ENCODE results near the gene ATP8A1. TPM values are rescaled to one million over a fixed set of nuclear protein-coding genes. Genes with fewer than 3 reads are reported as not detected.

ATP8A1 gene
- total RNA-seq, 1 donor from 2014 or later: 12.5 TPM

DNA sequence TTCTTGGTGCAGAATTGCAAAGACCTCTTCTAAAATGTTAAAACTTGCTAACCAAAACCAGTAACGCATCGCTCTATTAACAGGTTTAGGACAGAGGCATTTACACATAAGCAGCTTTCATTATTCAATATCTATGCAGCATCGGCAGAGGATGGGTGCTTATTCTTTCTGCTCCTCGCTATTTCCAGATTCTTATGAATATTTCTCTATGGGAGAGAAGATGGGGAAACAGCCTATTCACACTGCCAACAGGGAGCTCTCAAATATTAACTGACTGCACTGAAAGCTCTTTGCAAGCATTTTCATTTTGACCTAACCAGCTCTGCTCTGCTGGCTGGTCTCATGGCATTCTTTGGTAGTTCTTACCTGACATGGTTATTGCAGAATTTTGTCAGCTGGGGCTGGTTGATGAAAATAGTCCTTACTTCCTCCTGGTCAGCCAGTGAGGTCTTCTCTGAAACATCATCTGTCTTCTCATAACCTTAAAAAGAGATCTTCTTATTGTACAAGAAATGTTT is 30.2 kb downstream of the ATP8A1 start:
- DNase-seq (ENCODE audit: low spot score): no peak

- DNase-seq (ENCODE audit: low spot score): no peak
Observed at GRCh38 chr4:42625329-42625728, 31.6 kb downstream of the ATP8A1 start.

- no peak for DNase-seq (ENCODE audit: low spot score)
Observed at GRCh38 chr4:42624551-42624950, 32.4 kb downstream of the ATP8A1 start.

DNA sequence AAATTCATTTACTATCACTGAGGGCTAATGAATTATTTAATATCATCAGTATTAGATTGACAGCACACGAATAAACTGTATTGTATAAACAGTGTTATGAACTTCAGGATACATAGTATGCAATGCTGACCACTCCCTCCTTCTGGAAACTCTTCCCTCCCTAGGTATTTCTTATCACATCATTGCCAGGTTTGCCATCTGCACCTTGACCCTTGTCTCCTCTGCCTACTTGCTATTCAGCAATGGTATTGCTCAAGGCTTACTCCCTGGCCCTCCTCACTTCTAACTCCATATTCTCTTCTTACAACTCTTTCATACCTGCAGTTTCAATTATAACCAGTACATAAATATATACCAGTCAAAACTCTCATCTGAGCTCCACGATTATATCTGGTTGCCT is 38.9 kb downstream of the ATP8A1 start:
- no peak for DNase-seq (ENCODE audit: low spot score)

DNA sequence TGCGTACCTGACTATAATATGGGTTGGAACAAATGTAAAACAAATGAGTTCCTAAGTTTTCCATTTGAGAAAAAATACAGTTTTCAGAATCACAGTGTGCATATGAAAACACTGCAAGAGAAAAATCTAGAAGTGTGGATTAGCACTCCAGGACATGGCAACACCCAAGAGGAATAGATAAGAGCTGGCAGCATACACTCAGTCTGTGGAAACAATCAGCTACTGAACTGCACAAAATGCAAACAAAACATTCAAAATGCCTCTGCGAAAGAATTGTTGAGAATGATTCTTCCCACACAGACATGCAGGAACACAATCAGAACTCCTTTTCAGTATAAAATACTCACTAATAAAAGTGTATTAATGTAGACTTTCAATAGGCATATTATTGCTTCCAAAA is 39.9 kb downstream of the ATP8A1 start:
- no peak for DNase-seq (ENCODE audit: low spot score)

DNA sequence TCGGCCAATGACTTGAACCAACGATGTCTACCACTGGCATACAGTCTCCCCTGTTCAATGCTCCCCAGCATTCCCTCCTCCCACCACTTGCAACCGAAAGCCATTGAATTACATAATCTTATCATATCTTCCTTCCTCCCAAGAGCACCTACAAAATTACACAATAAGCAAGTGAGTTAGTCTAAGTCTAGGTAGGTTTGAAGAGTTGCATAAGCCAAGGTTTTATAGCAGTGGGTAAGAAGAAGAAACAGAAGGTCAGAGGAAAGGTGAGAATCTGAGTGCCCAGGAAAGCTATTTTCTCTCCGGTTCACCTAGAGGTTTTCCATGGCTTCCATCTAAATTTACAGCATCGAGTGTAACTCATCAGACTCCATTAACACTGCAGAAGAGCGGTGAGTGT is 40.3 kb downstream of the ATP8A1 start:
- DNase-seq (ENCODE audit: low spot score): no peak

GRCh38 chr4:42615131-42615763 is 41.7 kb downstream of the ATP8A1 start:
- DNase-seq (ENCODE audit: low spot score): no peak

GRCh38 chr4:42612898-42613297 is 44.0 kb downstream of the ATP8A1 start:
- no peak for DNase-seq (ENCODE audit: low spot score)

GRCh38 chr4:42610941-42611340 is 46.0 kb downstream of the ATP8A1 start:
- DNase-seq (ENCODE audit: low spot score): no peak

DNA sequence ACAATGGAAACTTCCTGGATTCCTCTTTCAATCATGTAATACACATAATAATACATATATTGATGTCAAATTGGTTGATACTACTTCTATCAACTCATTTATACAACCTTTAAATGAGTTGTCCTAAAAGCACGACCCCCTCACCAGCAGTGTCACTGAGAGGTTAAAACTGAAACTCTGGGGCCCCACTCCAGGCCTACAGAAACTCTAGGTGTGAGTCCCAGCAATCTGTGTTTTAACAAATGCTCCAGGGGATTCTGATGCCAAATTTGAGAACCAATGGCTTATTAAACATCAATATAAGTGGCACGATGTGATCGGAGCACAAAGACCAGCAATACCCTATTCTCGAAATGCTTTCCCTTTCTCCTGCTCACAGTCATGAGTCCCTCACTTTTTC is 47.9 kb downstream of the ATP8A1 start:
- DNase-seq (ENCODE audit: low spot score): no peak

DNA sequence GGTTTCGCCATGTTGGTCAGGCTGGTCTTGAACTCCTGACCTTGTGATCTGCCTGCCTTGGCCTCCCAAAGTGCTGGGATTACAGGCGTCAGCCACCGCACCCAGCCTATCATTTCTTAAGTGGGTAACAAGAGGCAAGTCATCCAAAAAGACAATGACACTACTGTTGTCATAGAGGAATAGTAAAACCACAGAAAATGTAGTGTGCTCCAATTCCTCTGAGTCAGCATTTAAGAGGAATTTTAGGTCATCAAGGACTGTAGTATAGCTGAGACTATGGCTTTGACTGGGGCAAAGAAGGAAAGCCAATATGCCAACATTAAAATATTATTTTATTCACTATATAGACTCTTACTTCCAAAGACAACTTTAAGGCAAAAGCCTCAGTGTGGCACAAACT is 48.4 kb downstream of the ATP8A1 start:
- no peak for DNase-seq (ENCODE audit: low spot score)

- DNase-seq (ENCODE audit: low spot score): no peak
Observed at GRCh38 chr4:42607011-42607726, 49.7 kb downstream of the ATP8A1 start.

GRCh38 chr4:42605264-42605663 is 51.6 kb downstream of the ATP8A1 start:
- no peak for DNase-seq (ENCODE audit: low spot score)

- no peak for DNase-seq (ENCODE audit: low spot score)
Observed at GRCh38 chr4:42603862-42604261, 53.0 kb downstream of the ATP8A1 start.

DNA sequence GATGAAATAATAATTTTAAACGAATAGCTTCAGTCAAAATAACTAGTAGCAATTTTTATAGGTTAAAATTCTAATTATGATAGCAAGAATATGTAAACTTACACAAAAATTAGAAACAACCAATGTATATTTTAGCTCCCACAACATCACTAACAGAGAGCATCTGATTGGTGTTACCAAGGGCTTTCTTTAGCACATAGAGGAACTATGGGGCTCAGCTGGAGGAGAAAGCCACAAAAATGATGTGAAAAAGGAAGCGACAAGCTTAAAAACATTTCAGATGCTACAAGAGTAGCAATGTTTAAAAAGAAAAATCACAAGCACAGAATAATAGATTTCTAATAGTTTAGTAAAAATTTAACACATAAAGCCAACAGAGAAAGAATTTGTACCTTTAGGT is 56.3 kb downstream of the ATP8A1 start:
- DNase-seq (ENCODE audit: low spot score): no peak

- no peak for DNase-seq (ENCODE audit: low spot score)
Observed at GRCh38 chr4:42596918-42597317, 60.0 kb downstream of the ATP8A1 start.

DNA sequence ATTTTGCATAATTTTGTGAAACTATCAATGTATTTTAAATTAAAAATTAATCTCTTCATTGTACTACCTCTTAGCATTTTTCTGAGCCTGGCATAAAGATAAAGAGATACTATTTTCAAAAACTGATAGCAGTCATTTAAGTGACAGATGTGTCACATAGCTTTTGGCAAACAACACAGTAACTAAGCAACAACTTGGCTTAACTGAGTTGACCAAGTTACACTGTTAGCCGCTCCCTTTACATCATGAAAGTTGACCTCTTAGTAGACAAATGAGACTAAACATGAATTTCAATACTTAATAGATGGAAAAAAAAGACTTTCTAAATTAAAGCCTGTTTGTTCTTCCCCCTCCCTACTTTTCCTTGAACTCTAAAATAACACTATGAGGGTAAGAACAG is 62.0 kb downstream of the ATP8A1 start:
- DNase-seq (ENCODE audit: low spot score): no peak

- no peak for DNase-seq (ENCODE audit: low spot score)
Observed at GRCh38 chr4:42588909-42589308, 68.0 kb downstream of the ATP8A1 start.

DNA sequence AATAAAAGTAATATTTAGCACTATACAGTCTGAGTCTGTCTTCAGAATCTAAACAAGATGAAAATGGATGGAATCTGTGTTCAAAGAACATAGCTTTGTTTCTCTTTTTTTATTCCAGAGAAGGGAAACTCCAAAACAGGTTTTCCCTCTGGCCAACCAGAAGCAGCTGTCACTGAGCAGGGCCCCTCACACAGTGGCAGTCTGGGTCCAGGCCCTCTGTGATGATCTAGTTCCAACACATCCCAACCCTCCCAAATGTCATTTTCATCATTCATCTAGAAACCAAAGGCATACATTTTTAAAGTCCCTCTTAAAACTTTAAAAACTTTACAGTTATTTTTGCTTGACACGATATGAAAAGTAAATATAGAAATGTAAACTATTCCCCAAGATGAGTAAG is 70.1 kb downstream of the ATP8A1 start:
- DNase-seq (ENCODE audit: low spot score): no peak

GRCh38 chr4:42579903-42580302 is 77.0 kb downstream of the ATP8A1 start:
- DNase-seq (ENCODE audit: low spot score): no peak

- DNase-seq (ENCODE audit: low spot score): no peak
Observed at GRCh38 chr4:42578187-42578586, 78.7 kb downstream of the ATP8A1 start.

DNA sequence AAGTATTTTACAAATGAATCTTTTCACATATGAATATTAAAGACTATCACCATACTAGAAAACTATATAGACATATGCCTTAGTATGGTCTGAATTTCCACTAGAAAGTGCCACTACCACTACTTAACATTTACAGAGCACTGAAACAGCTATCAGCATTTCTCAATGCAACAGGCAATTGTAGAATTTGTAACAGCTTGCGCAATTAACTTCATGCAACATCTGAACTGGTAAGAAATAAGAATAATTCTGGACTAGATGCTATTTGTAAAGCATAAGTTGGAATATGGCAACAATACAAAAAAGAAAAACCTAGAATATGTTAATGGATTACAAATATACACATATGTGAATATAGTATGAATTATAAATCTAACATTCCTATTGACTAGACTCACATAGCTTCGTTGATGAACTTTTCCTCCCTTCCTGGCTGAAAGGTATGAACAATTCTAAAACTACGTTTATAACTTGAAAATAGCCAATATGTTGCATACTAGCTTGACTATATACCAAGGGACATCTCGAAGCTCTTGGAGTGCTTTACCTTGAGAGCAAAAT is 82.0 kb downstream of the ATP8A1 start:
- DNase-seq (ENCODE audit: low spot score): no peak

DNA sequence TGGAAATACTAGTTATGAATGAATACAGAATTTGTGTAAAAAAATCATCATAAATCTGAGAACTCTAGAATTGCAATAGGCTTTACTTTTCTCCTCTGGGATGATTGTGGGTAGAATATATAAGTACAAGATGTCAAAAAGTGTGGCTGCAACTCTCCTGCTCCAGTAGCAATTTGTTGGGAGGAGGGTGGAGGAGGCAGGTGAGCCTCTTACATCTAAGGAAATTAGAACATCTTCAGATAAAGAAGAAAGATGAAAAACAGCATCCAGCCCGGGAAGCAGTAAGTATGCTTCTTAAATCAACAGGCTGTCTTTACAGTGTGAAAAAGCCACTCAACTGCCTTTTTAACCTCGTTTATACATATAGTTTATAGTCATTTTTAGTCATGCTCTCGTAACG is 83.7 kb downstream of the ATP8A1 start:
- no peak for DNase-seq (ENCODE audit: low spot score)

All from ureter (tissue), 1 donor.